GM21447 (cell line): ENCODE results near the gene NAP1L4.

Experiments
- ATAC-seq: cut with Tn5 transposase; IDR thresholded peaks from one replicate; pipeline ENCODE4 v1.9.1; 2021; ENCODE audit not compliant: unreplicated experiment

Gene NAP1L4

DNA sequence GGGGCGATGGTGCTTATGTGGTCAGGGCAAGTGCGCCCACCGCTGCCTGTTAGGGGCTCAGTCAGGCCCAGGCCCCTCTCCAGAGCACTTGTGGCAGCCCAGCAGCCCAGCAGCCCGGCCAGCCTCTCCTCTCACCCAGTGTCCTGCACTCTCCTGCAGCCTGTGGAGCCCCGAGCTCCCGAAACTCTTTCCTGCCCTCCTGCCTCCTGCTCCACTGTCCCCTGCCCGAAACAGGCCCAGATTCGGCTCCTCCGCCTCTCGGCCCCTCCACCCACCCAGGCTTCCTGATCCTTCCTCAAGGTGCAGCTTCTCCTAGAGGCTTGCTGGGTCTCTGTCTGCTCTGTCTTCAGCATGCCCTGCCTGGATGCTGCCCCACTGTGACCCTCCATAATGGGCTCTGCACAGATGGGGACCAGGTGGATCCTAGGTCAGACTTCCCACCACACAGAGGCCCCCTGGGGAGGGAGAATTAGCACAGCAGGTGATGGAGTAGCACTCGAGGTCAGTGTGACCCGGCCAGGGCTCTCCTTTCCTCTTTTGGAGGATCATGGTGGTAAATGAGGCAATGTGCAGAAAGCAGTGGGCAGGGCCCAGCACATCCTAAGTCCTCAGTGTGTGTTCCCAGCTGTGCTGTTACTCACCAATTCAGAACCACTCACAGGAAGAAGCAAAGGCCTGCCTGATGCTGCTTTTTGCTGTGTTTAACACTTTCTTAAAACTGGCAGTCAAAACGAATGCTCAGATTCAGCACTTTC, 18.6 kb upstream of the NAP1L4 start:
- ATAC-seq = no peak

DNA sequence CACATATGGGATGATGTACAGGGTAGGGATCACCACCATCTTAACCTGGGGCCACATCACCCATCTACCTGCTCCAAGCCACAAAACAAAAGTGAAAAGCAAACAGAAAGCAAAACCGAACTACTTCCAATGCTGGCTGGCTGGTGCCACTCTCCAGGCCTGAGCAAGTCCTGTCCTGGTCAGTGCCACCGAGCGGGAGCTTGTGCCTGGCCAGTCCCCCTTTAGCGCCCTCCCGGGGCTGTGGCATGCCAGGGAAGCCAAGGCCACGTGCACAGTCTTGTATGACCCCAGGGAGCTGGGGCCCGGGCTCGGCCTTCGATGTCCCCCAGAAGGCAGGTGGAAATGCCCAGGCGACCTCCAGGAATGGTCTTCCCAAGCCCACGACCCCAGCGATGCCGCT, 17.9 kb upstream of the NAP1L4 start:
- ATAC-seq = no peak

DNA sequence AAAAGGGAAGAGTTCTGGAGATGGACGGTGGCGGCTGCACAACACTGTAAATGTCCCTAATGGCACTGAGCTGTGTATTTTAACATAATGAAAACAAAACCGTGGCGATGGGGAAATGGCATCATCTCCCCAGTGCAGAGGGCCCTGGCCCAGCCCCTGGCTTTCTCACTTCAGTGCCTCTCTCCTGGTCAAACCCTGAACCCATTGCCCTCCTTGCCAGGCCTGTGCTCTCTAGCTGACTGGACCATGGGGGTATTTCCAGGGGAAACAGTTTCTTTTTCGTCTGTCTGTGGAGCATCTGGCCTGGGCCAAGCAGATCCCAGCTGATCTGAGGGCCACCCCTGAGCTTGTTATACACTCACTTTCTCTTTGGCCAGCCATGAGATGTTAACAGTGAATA, 17.4 kb upstream of the NAP1L4 start:
- no peak for ATAC-seq

DNA sequence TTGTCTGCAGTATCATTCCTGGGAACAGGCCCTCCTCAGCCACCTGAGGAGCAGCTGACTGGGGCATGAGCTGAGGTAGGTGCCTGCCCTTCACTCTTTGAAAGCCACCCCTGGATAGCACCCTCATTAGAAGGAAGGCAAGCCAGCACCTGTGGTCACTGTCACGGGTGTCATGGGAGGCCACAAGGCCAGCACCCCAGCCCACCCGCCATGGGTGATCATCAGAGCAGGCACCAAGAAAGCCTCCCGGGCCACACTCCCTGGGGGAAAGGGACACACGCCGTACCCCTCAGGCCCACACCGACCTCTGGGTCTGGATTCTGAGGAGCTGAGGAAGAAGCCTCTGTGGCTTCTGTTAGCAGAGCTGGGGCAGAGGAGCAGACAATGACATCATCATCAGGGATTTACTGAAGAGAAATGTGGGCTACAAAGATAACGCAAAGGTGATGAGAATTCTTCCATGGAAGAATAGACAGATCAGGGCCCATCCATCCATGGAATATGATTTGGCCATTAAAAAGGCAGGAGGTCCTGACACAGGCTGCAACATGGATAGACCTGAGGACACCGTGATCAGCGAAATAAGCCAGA, 16.7 kb upstream of the NAP1L4 start:
- no peak for ATAC-seq

DNA sequence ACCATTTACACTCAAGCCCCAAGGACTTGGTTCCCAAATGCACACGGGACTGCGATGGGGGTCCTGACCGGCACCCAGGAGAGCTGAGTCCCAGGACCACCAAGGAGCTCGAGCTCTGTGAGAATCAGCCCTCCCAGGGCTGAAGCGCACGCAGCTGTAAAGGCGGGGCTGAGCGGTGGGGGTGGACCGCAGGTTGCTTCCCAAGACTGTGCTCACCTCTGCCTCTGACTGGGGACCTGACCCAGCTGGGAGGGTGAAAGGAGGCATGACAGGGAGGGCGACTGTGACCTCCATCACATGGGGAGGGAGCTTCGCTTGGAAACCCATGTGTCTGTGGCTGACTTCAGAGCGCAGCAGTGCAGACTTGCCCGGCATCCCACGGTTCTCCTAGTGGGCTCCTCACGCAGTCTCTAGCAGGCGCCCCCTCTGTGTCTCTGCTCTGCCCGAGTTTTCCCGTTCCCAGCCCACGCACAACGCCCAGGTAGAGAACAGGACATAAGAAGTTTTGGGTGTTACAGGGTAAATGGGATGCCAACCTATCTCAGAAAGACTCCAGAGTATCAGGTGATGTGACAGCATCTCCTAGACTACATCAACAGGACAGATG, 15.4 kb upstream of the NAP1L4 start:
- ATAC-seq = no peak

DNA sequence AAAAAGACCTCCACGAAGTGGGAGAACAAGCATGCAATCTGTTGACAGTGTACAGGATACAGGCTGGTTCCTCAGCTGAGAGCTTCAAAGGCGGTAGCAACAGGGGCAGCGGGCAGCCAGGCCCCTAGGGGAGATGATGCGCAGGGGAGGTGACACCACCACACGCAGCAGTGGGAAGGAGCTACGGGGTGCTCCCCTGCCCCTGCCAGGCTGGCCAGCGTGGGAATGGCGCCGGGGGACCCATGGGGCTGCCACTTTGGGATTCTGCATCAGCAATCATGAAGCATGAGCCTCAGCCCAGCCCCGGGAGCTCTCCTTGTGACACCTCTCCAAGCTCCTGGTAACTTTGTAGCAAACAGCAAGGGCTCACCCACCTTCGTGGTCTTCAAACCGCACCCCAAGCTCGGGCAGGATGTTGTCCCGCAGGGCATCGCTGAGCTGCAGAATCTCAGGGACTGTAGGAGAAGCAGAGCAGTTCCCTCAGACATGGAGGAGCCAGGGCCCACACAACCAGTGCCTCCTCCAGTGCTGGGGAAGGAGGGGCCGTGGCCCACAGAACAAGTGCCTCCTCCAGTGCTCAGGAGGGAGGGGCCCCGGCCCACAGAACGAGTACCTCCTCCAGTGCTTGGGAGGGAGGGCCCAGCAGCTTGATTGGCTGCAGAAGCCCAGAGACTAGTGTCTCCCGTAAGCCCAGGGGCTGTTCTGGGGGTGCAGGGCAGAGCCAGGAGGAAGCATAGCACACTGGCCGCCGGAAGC, 14.6 kb upstream of the NAP1L4 start:
- no peak for ATAC-seq

DNA sequence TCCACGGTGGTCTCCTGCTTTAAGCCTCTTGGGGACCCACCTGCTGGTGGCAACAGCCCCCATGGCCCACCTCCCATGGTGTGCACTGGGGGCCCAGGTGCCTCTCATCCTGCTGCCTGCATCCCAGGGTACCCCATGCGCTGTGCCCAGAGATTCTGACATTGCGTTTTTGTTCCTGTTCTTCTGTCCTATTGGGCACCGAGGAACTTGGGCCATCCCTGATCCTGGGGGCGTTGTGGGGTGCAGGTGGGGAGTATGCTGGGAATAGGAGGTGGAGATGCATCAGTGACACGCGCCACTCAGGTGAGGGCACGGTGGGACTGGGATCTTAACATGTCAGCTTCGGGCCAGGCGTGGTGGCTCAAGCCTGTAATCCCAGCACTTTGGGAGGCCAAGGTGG, 12.4 kb upstream of the NAP1L4 start:
- ATAC-seq = no peak

DNA sequence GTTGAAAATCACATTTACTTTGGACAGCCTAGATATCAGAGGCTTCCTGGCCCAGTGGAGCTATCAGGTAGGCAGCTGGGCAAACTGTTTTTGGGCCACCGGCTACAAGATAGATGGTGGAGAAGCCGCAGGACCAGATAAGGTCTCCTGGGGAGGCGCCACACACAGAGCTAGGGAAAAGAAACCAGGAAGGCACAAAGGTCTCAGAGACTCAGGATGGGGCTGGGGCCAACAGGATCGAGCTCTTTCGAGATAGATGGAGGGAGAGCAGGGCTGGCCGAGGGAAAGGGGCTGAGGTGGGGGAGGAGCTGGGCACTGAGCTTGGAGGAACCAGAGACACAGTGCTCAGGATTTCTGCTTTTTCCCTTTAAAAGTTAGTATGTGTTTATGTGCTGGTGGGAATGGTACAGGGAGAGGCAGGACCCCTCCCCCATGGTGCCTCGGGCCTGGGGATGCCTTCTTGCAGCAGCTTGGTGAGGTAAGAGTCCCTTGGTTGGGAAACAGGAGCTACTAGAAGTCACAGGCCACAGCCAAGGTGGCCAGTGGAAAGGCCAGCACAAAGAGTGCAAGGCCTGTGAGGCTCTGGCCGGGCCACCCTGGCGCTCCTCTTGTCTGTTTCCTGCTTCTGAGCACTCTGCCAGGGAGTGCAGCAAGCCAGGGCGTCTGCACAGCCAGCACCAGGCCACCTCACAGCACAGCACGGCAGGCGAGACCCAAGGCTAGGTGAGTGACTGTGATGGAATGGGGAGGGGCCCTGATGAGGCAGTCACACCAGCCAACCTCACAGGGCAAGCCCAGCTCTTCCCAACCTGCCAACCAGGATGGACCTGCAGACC, 11.5 kb upstream of the NAP1L4 start:
- no peak for ATAC-seq

DNA sequence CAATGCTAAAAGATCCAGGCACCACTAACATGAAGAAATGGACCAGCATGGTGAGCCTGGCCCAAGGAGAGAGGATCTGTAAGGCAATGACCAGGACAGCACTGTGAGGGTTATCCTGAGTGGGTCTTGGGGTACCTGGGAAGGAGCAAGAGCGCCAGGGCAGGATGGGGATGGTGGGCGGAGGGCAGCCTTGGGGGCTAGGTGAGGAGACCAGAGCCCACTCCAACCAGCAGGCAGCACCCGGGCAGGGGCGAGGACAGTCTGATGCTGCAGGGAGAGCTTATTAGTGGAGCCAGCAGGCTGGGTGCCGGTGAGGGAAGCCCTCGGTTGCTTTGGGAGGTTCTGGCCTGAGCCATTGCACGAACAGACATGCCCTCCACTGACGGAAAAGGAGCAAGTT, 10.7 kb upstream of the NAP1L4 start:
- no peak for ATAC-seq

DNA sequence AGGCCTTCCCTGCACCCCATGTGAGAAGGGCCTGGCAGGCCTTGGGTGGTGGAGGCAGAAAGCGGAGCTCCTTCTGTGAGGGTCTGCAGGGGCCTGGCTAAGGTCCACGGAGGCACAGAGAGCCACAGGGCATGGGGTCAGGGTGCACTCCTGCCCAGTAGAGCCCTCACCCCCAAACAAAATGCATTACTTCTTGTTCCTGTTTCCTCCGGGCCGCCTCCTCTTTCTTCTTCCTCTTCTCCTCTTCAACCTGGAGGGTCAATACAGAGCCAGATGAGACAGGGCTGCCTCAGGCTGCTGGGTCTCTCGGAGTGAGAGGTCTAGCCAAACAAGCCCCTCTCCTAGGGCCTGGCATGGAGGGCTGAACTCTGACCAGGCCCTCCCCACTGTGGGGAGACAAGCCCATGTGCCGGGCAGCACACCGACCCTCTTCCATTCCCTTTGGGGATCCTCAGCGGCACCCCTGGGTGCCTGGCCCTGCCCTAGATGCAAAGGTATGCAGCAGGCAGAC, 10.3 kb upstream of the NAP1L4 start:
- no peak for ATAC-seq

DNA sequence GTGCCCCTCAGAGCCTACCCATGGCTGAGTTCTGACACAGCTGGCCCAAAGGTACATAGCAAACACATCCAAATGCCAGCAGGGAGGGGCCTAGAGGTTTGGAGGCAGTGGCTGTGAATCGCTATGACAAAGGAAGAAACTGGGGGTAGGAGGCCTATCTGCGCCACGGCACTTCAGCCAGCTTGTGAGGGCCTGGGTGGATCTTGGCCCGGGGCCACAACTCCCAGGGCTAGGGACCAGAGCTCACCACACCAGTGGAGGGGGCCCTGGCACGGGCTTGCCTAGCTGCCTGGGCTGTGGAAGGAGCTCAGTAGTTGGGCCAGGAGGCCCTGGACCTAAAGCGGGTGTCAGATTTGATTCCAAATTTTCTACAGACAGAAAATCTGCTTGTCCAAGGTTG, 9.4 kb upstream of the NAP1L4 start:
- no peak for ATAC-seq

DNA sequence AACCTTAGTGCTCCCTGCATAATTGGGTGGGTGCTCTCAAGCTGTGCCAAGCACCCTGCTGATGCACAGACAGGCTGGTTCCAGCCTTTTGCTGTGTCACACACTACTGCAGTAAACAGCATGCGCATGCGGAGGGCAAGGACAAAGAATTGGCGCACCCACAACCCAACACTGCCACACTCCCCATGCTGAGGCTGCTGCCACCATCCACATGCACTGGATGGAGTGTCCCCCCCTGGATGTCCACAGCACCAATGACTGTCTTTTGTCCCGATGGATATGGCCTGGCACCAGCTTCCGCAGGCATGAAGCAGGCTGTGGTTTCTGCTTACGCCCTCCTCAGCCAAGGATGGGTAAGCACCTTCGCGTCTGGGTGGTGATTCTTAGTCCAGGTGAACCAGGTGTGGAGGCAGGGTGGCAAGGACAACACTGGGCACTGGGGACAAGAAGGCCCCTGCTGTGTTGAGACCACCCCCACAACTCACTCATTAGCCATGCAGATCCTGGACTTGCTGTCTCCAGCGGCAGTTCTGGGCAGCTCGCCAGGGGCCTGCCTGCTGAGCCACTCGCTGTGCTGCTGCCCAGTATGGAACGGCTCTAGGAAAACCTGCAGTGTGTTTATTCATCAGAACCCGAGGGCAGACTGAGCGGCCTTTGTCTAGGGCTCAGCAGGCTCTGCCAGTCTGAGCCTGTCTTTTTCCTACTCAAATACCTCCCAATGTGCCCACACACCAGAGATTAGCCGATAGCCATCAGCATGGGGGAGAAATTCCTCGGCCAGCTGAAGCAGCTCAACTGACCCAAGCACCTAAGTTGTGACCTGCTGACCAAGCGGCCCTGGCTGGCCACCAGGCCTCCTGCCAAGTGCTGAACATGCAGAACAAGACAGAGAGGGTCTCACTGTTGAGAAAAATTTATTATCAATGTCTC, 8.2 kb upstream of the NAP1L4 start:
- ATAC-seq = no peak

DNA sequence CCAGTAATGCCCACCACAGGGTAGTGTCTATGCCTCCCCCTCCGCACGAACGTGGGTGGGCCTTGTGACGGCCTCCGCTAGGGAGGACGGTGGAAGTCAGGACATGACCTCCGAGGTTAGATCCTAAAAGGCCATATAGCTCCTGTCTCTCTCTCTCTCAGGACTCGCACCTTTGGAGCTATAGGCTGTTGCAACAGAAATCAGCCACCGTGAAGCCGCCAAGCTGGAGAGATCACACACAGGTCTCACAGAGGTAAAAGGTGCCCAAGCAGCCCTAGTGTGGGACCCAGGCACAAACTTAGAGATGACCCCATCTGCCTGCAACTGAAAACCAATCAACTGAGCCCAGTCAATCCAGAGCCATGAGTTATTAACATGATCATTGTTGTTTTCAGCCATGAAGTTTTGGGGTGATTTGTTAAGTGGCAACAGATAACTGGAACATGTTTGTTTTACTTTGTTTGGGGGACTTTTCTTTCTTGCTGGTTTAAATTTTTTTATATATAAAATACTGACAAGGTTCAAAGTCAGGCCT, 7.4 kb upstream of the NAP1L4 start:
- ATAC-seq = no peak

DNA sequence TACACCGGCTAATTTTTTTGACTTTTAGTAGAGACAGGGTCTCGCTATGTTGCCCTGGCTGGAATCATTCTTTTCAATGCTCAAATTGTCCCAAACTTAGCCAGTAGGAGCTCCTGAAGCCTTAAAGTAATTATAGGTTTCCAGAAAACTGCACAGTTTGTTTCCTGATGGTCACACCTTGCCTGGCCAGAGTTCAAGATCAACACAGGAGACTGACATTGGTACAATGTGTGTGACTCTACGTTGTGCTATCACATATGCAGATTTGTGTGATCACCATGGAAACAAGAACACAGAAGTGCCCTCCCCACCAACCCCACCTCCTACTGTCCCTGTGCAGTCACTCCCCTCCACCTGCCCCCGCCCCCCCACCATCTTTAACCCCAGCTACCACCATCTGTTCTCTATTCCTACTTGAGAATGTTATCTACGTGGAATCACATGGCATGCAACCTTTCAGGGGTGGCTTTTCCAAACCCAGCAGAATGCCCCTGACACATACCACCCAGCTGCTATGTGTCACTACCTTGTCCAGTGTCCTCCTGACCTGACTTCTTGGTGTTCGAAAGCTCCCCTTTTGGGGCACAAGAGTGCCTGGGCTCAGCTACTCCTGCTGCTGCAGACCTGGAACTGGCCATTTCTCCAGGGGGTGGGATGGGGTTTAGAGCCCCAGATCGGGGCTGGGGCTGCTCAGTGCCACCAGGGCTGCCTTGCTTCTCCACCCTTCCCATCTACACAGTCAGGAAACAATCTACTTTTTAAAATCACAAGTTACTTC, 6.1 kb upstream of the NAP1L4 start:
- ATAC-seq = no peak

DNA sequence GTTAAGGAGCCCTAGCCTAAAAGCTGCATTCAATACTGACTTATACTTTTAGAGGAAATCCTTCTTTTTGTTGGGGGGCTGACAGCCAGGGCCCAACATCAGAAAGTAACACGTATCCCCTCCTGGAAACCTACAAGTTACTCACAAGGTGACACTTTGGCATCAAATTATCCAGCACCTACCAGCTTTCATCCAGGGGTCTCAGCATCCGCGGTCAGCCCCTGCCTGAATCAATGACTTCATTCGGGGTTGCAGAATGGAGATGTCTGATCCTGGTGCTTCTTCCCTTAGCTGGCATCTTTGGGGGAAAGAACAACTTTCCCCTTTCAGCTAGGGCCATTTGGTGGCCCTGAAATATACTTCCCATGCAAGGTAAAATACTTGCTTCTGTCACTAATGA, 5.3 kb upstream of the NAP1L4 start:
- no peak for ATAC-seq

DNA sequence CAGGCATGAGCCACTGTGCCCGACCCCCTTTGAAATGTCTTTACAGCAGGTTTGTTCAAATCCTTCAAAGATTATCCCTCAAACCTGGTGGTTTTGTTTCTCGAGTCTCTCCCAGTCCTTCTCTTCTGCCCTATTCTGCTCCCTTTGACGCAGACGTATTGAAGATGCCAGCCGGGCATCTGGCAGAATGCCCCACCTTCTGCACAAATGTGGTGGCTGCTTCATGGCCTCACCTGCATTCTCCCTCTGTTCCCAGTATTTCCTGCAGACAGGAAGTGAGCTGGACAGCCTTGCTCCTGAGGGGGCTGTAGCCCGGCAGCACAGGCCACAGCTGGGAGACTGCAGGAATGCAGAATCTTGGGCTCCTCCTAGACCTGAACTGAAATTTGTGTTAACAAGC, 4.8 kb upstream of the NAP1L4 start:
- ATAC-seq = no peak

DNA sequence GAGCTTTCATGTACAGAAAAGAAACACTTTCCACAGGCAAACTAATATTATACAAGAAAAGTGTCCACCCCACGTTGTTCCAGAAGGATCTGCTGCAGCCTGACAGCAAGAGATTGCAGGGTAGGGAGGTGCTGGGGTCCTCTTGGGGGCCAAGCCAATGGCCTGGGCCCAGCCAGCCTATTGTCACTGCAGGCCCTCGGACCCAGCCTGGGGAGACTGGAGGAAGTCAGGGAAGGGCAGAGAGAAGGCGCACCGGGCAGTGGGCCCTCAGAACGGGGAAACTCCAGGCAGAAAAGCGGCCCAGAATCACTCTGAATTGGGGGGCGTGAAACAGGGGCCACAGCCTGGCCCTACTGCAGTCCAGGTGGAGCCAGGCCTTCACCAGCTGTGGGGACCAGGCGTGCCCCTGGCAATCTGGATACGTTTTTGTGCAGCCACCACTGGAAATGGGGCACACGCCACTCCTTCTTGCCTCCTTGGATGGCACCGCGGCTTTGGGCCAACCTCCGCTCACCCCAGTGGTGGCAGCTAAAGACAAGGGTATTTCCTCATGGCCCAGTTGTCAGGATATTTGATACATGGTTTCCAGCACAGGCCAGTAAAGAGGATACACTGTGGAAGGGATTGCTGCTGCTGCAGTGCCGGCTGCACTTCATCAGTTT, 3.9 kb upstream of the NAP1L4 start:
- ATAC-seq = no peak

DNA sequence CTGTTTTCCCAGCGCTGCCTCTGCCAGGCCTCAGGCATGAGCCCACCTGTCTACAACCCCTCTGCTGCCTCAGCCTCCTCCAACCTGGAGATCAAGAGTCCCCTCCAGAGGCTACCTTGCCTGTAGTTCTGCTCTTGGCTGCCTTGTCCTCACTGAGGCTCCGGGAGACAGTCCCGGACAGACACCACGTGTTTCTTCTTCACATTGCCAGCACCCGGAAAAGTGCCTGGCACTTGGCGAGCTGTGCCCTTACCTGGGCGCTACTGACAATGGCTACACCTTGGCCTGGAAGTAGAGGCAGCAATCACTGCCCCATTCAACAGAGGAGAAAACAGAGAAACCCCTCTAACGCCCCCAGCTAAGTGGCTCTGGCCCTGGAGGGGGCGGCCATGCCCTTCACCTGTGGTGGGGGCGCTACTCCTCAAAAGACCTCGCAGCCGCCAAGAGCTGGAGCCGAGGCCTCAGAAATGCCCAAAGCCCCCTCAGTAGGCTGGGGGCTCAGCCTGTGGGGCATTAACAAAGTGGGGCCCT, 3.0 kb upstream of the NAP1L4 start:
- no peak for ATAC-seq
